GM18517 (cell line): ENCODE results near the gene MRPL17.
"Not testable (repeated sequence)": the region's sequence is repeated elsewhere in the genome, so short reads cannot be mapped to it uniquely, and the experiment has no call there.

Source experiments
- ATAC-seq: cut with Tn5 transposase; IDR thresholded peaks from one replicate; pipeline ENCODE4 v1.9.1; 2021; ENCODE audit warnings: mild to moderate bottlenecking, moderate library complexity; ENCODE audit not compliant: unreplicated experiment

Gene MRPL17

DNA sequence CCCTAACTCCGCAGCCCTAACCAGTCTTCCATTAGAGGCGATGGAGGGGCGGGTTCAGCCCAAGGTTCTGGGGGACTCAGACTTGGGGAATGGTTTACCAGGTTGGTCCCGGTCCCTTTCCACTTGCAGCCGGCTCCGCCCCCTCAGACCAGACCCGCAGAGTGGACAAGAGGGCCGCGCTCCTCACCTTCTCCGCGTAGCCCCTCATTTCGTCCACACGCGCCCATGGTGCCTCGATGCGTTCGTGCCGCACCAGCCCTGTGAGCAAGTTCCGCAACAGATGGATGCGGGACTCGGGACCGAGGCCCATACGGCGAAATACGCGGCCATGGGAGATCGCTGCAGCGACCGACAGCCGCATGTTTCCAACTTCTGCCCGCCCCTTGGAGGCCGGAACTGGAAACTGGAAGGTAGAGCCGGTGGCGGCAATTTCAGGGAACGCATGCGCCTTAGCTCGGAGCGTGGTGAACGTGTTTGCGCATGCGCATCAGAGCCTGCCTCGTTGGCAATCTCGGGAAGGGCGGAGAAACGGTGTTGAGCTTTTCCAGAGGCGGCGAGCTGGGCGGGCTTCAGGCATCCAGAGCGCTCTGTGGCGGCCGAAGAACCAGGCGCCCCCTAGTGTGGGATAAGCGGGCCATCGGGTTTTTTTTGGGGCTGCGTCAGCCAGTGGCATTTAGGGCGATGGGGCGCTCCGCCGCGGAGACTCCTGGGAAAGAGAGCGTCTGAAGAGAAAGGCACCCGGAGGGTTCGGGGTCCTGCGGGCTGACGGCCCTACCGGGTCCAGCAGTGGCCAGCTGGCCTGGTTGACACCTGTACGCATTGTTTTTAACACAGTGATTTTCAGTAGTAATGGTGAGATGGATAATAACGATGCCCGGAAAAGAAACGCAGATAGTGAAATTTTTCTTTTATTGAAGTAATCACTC is at the start of gene MRPL17:
TSS of gene MRPL17 (minus strand) at position 405 of the 926 bp plus-strand sequence. CDS start at position 361, 44 bp downstream.
- peak; percentile 93 for ATAC-seq

DNA sequence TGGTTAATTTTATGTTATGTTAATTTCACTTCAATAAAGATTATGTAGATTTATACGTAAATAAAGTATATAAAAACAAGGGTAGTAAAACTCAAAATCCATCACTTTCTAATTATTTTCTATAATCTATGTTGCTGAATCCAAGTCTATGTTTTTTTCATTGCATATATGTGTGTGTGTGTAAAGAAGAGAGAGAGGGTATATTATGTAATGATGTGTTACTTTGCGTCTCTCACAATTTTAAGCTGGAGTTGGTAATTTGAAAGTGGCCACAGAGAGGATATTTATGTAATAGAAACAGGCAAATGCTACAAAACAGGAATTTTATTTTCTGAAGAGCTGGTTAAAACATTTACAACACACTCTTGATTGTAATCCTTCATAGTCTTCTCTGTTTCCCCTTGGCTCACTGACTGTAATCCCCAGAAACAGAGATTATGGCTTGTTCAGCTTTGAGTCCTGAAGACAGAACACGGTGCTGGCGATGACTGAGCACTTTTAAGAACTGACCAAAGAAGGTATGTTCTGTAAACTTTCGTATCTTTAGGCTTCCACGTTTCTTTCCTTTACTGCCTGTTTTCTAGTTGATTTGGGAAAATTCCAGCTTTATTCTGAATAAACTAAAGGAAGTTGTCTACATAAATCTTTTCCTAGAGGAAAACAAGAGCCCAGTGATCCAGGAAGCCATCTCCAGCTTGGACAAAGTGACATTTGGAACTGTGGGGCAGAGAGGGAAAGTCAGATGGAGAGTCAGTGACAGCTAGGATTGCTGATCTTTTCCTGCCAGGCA is 45.0 kb upstream of the MRPL17 start:
- no peak for ATAC-seq

DNA sequence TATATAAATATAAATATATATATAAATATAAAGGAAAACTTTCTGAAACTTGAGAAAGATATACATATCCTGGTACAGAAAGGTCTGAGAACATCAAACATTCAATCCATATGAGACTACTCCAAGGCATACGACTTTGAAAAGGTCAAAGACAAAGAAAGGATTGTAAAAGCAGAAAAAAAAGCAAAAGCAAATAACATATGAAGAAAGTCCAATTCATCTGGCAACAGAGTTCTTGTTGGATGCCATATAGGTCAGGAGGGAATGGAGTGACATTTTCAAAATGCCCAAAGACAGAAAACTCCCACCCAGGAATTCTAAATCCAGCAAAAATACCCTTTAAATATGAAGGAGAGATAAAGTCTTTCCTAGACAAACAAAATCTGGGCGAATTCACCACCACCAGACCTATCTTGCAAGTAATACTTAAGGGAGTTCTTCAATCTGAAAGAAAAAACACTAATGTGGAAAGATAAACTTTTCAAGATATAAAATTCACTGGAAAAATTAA is 42.3 kb upstream of the MRPL17 start:
- ATAC-seq: no peak

DNA sequence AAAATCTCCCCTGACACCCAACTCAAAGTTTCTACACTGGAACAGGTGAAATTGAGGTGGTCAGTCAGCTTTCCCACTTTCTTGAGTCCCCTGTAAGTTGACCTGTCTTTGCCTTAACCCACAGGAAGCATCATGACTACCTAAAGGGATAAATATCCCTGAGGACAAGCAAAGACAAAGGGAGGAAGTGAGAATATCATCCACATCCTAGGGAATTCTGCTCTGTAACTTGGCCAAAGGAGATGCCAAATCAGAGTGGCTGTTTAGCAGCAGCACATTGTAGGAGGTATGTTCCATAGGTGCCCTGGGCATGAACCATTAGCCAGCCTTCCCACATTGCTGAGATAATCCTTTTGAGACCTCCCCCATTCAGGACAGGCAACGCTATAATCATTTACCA is 40.9 kb upstream of the MRPL17 start:
- ATAC-seq: no peak

DNA sequence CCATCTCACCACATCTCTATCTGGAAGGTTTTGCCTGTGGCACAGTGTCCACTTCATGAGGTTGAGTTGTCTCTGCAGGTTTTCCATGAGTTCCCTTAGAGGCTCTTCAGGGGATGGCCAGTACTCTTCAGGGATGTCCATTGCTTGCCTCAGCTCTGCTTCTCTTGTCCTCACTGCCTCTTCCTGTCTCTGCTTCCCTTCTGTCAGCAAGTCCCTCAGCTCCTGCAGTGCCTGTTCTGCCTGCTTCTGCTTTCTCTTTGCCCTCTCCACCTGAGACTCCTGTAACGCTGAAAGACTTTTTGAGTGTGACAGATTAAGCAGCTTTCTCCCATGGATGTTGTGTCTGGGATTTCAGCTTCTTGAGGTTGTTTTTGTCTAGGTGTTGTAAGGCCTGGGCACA is 38.2 kb upstream of the MRPL17 start:
- no peak for ATAC-seq

DNA sequence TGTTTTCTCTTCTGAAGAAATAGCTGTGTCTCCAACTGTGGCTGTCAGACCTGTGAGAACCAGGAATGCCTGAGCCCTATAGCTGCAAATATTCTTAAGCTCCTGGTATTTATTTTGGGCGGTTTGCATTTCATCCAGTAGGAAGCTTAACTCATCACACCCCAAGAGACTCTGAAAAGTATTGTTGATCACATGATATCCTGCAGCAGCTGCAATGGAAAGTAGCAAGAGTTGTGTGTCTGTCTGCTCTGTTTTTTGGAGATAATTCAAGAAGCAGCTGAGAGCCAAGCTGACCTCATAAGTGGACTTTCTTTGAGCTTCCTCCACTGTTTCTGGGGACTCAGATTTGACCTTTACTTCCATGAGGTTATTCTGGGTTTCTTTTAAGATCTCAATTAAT is 36.4 kb upstream of the MRPL17 start:
- no peak for ATAC-seq

DNA sequence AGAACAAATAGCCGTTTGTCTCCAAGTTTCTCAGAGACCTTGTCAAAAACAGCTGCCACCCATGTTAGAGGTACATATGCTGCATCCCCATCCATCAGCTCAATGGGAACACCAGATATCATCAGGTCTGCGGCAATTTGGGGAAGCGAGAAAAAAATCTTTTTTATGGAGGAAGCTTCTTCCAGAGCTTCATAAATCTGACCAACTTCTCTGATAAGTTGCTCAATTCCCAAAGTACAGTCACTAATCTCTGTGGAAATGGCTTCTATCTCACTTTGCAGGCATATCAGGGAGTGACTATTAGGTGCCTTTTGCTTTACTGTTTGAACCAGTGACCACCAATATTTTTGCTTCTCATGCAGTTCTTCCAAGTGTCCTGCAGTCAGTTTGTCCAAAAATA is 34.3 kb upstream of the MRPL17 start:
- ATAC-seq: no peak

DNA sequence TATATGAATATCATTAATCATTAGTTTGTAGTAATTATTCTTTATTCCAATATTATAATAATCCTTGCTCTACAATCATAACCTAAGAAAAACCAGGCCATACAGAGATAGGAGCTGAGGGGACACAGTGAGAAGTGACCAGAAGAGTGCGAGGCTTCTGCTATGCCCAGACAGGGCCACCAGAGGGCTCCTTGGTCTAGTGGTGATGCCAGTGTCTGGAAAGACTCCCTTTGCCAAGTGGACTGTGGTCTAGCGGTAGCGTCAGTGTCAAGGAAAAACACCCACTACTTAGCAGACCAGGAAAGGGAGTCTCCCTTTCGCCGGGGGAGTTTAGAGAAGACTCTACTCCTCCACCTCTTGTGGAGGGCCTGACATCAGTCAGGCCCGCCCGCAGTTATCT is 28.4 kb upstream of the MRPL17 start:
- not testable (repeated sequence) for ATAC-seq

DNA sequence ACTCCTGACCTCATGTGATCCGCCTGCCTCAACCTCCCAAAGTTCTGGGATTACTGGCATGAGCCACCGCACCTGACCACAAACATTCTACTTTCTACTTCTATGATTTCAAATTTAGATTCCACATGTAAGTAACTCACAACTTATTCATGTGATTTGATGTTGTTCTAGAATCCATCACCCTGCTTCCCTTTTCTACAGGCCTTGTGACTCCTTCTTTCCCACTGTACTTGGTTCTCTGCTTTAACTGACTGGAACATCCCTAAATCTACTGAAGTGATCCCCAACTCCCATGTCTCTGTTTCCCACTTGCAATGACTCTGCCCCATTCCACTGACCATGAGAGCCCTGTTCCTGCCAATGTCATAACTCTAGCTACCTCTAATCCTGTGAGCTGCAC is 25.7 kb upstream of the MRPL17 start:
- ATAC-seq: no peak

DNA sequence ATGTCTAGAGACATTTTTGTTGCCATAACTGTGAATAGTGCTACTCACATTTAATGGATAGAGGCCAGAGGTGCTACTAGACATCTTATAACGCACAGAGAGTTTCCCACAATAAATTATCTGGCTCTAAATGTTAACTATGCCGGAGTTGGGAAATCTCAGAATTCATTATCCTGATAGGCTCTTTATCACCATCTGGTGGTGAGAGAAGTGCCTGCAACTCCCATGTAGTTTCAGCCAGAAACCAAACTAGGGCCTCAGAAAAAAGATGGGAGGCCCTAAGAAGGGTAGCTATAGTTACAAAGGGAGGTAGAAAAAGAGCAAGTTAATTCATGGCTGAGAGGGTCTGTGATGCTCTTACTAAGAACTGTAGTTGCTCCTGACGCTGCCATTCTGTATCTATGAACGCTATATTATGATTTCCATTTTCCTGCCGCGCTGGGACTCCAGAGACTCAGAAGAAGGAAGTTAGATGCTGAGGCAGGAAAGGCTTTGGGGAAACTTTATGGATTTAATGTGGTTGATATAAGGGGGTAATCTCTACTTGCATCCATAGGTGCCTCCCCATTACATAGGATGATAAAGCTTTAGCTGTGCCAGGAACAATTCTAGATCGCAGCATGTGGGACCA is 22.9 kb upstream of the MRPL17 start:
- no peak for ATAC-seq

DNA sequence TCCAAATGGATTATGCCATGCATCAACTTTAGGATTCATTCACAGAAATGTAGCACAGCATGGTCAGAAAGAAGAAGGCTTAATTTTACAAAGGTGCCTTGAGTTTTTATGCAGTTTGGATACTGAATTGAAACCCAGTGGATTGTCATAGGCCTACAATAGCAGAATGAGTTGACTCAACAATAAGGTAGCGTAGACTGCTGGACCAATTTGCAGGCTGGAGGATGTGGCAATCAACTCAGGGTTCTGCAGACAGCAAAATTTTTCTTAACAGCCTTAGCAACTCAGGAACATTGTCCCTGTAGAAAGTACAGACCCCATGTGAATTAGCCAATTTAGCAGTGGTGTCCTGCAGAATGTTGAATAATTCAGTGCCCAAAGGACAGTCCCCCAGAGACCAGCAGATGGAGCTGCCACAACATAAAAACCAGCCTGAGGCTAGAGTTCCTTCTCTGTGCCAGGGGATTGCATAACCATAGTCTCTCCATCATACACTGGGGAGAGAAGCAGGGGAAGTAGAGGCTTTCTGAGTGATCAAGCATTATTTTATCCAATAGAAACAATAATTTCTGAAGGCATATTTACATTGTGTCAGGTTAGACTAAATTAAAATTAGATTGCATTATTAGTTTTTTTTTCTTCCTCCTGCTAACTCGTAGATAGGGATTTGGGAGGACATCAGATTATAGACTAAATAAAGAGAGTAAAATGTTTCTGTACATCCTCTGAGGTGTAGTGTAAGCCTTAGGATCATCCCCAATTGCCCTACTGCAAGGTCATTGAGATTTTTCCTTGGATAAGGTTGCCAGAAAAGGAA is 20.3 kb upstream of the MRPL17 start:
- no peak for ATAC-seq

DNA sequence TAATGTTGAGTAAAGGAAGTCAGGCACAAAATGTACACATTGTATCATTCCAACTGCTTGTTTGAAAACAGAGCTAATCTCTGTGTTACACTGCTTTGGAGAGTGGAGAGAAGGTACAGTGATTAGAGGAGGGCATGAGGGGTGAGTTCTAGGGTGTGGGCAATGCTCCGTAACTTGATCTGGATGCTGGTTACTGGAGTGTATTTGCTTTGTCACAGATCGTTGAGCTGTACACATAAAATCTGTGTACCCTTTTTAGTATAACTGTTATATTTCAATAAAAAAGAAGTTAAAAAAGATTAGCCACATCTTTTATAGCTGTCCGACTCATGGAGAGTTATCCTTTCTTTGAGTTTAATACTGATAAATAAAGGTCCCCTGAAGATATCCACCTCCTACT is 18.8 kb upstream of the MRPL17 start:
- ATAC-seq: not testable (repeated sequence)

DNA sequence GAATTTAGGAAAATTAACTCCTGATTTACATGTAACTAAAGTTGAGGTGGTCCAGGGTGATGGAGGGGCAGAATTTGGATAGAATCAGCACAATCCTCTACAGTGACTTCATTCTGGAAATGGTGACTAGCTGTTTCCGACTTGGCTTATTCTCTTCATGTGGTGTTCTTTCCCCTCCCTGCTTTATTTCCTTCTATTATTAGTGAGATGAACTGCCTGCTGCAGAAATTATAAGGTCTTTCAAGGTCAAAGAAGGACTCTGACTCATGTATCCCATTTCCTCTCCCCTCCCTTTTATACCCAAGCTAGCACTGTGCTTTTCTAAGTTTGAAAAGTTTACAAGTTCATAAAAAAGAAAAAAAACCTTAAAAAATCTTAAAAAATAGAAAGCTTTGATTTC is 12.2 kb upstream of the MRPL17 start:
- ATAC-seq: no peak

DNA sequence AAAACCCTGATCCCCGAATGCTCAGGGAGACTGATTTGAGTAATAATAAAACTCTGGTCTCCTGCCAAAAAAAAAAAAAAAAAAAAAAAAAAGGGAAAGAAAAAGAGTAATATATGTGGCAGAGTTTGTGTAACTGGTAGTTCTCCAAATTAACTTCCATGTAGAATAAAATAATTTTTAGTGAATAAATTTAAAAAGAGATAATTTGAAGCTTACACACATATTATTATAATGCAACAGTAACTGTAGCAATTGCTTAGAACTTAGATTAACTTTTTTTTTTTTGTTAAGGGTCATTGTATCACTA is 11.0 kb upstream of the MRPL17 start:
- ATAC-seq: no peak

DNA sequence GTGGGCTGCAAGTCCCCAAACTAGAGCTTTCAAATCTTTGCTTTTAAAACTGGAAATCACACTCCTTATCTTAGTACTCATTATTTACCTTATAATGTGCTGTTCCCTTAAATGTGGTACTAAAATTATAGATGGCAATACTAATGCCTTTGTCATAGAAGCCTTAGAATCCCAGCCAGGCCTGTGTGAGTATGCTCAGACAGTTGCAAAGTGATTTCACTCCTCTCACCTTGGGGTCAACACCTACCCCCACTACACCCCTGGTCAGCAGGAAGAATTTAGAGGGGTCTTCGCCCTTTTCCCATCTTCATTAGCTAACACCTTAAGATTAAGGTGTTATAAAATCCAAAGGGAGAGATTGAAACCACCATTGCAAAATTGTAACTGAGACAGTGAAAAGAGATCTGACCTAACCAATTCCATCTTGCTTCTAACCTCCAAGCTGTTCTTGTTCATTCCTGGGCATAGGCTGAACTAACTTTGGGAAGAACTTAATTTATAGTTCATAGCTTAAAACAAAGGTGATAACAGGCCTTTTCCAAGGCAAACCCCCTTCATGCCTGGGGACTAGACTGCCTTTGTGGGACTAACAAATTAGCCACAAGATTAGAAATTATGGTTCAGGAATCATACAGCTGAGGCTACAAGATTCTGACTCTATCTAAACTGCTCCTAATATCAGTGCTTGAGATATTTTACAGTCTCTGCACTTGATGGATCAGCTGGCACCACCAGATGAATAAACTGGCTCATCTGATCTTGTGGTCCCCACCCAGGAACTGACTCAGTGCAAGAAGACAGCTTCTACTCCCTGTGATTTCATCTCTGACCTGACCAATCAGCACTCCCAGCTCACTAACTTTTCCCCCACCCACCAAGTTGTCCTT is 10.4 kb upstream of the MRPL17 start:
- no peak for ATAC-seq

DNA sequence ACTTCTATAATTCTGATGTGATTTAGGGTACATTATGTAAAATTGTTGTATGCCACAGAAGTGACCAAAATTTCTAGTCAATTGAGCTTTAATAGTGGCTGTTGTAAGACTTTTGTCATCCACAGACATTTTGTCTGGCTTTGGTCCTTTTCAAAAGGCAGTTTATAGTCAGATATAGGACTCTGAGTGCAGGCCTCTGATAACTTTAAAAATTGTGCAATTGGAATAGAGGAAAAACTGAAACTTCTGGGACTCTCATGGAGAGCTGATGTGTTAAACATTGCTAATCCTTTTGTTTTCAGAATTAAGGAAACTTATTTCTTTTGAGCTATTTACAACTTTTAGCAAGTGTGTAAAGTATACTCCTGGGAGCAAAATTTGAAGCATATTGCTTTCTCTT is 9.0 kb upstream of the MRPL17 start:
- no peak for ATAC-seq

DNA sequence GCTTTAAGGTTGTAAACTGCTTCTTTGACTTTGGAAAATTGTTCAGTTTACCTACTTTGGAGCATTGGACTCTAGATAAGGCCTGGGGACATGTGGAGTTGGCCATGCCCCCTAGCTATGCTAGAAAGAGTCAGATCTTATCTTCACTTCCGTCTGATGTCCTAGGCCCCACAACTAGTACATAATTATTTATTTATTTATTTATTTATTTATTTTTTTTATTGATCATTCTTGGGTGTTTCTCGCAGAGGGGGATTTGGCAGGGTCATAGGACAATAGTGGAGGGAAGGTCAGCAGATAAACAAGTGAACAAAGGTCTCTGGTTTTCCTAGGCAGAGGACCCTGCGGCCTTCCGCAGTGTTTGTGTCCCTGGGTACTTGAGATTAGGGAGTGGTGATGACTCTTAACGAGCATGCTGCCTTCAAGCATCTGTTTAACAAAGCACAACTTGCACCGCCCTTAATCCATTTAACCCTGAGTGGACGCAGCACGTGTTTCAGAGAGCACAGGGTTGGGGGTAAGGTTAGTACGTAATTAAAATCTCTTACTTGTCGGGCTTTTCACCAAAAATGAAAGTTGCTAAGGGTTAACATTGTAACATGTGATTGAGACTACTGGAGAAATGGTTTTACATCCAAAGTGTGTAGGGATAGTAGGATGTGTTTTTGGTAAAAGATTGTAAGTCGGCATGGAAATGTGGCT is 7.4 kb upstream of the MRPL17 start:
- not testable (repeated sequence) for ATAC-seq

DNA sequence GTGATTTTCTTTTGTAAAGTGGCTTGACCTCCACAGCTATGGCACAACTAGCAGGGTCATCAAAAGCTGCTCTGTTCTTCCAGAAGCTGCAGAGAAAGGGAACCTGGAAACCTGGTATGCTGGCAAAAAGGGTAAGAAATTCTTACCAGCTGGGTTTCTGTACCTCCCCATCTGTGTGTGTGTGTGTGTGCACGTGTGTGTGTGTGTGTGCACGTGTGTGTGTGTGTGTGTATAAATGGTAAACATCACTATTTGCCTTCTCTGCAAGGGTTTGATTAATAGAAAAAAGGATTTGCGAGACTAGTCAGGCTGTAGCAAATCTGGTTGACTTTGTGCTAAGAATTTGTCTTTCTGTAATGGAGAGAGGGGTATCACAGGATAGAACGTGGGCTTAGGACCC is 4.7 kb upstream of the MRPL17 start:
- no peak for ATAC-seq

DNA sequence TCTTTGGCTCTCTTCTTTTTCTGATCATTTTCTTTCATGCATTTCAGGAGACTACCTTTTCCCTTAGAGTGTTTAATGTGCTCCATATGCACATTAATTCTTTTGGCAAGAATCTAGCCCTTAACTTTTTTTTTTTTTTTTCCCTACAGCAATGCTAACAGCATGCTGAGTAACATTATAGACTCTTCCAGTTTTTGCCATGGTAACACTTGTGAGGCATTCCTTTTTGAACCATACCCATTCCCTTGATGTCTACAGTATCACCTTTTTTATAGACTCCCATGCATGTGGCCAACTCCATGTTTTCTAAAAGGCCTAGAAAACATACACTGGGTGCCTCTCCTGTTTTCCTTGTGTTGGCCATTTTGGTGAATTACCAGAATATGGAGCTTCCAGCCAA is 2.9 kb upstream of the MRPL17 start:
- ATAC-seq: no peak
